ENCODE data around the gene SLC16A13. TPM values are rescaled to one million over a fixed set of nuclear protein-coding genes. Genes with fewer than 3 reads are reported as not detected.

SLC16A13 gene
- total and polyA plus RNA-seq, 10 of the 15 experiments (the other 5 are each of a cell fraction or from before 2014, with no cell fraction given) = 0.34 to 12.1 (median 3.3) TPM

DNA sequence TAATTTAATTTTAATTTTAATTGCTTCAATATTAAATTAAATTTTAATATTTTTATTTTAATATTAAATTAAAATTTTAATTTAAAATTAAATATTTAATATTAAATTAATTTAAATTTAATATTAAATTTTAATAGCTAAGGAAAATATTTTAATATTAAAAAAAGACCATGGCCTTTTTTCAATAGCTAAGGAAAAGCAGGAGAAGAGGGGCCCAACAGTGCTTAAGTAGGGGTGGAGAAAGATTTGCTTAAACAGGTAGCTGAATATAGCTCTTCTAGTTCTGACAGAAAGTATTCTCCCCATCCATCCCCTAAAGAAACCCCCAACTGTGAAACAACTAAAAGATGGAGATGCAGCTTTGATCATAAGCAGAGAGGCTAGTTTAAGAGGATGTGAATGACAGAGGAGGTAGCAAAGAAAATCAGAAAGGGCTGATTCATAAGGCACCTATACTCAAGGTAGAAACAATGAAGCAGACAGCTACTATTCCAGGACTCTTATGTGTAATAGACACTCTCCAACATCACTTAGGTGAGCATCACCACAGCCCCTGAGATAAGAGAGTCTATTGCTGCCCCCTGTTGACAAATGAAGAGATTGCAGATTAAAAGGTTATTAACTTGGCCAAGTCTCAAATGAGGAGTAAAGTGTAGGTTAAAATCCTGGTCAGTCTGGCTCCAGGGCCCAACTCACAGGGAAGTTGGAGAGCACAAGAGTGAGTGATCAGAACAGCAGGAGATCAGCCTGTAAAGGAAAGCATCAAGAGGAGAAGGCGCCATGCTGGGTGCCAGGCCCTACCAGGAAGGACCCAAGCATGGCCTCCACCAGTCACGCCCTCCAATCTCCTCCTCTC lies 31.2 kb upstream of the SLC16A13 start:
- POLR2A ChIA-PET = interaction anchor here (0.9 to 1.4 kb wide), 3 partner anchors 60 to 161 kb away, joined by 3 to 4 read pairs (median 3); no protein-coding TSS in a partner anchor
- H3K9ac ChIP-seq (ENCODE audit: control insufficient read depth, insufficient read depth, low read length) = no peak overlapping the region
- H3K36me3 ChIP-seq (ENCODE audit: control insufficient read depth in 2 of 2, insufficient read depth in 2 of 2, low read length in 1 of 2) = peaks cover 5 to 11% of the 10 kb centered on the region in 2 experiments
- H3K4me1 ChIP-seq (ENCODE audit: control insufficient read depth, insufficient read depth, low read length) = no peaks in the 10 kb centered on the region
- peaks cover 2% of the 10 kb centered on the region for H3K79me2 ChIP-seq (ENCODE audit: control insufficient read depth, insufficient read depth, low read length)
- H2AFZ ChIP-seq (ENCODE audit: control insufficient read depth, low read depth, low read length) = no peak overlapping the region
- no peak overlapping the region for H3K4me2 ChIP-seq (ENCODE audit: control insufficient read depth, insufficient read depth)
- WGBS (ENCODE audit: insufficient coverage, insufficient replicate concordance, low lambda C conversion rate, missing lambda C conversion rate) = 100% methylated on average over 2 of the region's 2 CpGs
- RAD21 ChIA-PET (ENCODE audit: unreplicated experiment) = interaction anchor here (0.7 to 3.8 kb wide), 17 partner anchors 10 to 342 kb away, joined by 3 to 61 read pairs (median 6); partner anchors contain the start of gene BCL6B
- DNase-seq (ENCODE audit: low read depth, low spot score) (peak; percentile 26), FAIRE-seq (peak; percentile 98), ATAC-seq (peak; percentile 93)
- no peak overlapping the region for H3K4me3 ChIP-seq
- intact Hi-C loops (cut with micrococcal nuclease; ENCODE audit: unreplicated experiment) (loop anchor here (1.0 to 2.0 kb wide), 3 partner anchors 91 to 338 kb away; no protein-coding TSS in a partner anchor), in situ Hi-C loops (cut with MboI) (loop anchor here (5.0 to 10.0 kb wide), 2 partner anchors 92 to 160 kb away; no protein-coding TSS in a partner anchor)
- CTCF ChIA-PET = interaction anchor here (0.5 to 15.9 kb wide), 57 partner anchors 8 to 1447 kb away, joined by 3 to 237 read pairs (median 4); partner anchors contain the start of genes ALOX12, RNASEK and SLC16A13
- no TSS peak for BruUV-seq (replicated peaks)
- H3K27ac ChIP-seq (ENCODE audit: control insufficient read depth, insufficient read depth) = no peak overlapping the region
- SMC1A ChIA-PET (ENCODE audit: uncharacterized antibody, unreplicated experiment) = interaction anchor here (0.7 to 5.2 kb wide), 28 partner anchors 8 to 529 kb away, joined by 3 to 67 read pairs (median 5); partner anchors contain the start of genes BCL6B, RNASEK and SLC16A13
- H3K27me3 ChIP-seq (replicated peaks in 1 of 2; ENCODE audit: control insufficient read depth in 2 of 2, insufficient read depth in 2 of 2, low read length in 1 of 2) = no peaks in the 10 kb centered on the region
- H3K9me3 ChIP-seq (replicated peaks; ENCODE audit: control insufficient read depth, insufficient read depth, low read length) = no peaks in the 10 kb centered on the region
- no peaks in the 10 kb centered on the region for H4K20me1 ChIP-seq (ENCODE audit: control insufficient read depth, insufficient read depth)
- no peak for TF ChIP-seq ZBTB4 (CRISPR knock-in tag; IDR thresholded peaks at IDR 0.05)
- TF ChIP-seq GATAD2B (conservative IDR thresholded peaks at IDR 0.05; ENCODE audit: low read depth) = no peak
- TF ChIP-seq MYC (IDR thresholded peaks at IDR 0.05; ENCODE audit: insufficient read depth, insufficient read length, insufficient replicate concordance, low read length, severe bottlenecking) = no peak
- 0 out of 2 replicates have a peak, but pooled peaks have one; percentile 40 for TF ChIP-seq ZNF207 (IDR thresholded peaks at IDR 0.05; ENCODE audit: borderline replicate concordance)
- no peak for TF ChIP-seq STAT1 (conservative IDR thresholded peaks at IDR 0.05)
- no peak for TF ChIP-seq STAT3 (IDR thresholded peaks at IDR 0.05; ENCODE audit: low read depth, low read length)
- no peak for TF ChIP-seq SP1 (IDR thresholded peaks at IDR 0.05; ENCODE audit: low read depth, low read length)
- no peak for TF ChIP-seq CHD2 (IDR thresholded peaks at IDR 0.05; ENCODE audit: borderline replicate concordance, low read depth, low read length)
- TF ChIP-seq ETV6 (conservative IDR thresholded peaks at IDR 0.05 in 1 of 2, IDR thresholded peaks at IDR 0.05 in 1 of 2; ENCODE audit: borderline replicate concordance in 1 of 2, low read depth in 1 of 2) = no peak
- TF ChIP-seq SIX5 (IDR thresholded peaks at IDR 0.05; ENCODE audit: low read depth, low read length, severe bottlenecking) = no peak
- TF ChIP-seq EGR1 (IDR thresholded peaks at IDR 0.05; ENCODE audit: borderline replicate concordance in 1 of 2, low read depth in 2 of 2, low read length in 2 of 2) = no peak
- TF ChIP-seq ATF7 (IDR thresholded peaks at IDR 0.05; ENCODE audit: low read depth) = no peak
- no peak for TF ChIP-seq USF1 (IDR thresholded peaks at IDR 0.05; ENCODE audit: borderline replicate concordance, extremely low read length, insufficient read depth, low read depth, low read length)
- TF ChIP-seq SMARCA5 (IDR thresholded peaks at IDR 0.05) = no peak
- no peak for TF ChIP-seq SKIL (IDR thresholded peaks at IDR 0.05; ENCODE audit: low read depth, poor library complexity, severe bottlenecking)

All from GM12878 (cell line).